Inferior parietal cortex (tissue), 1 donor: ENCODE measurements around the gene ABCD3.

ENCODE experiments used
- DNase-seq: peaks from one replicate; pipeline ENCODE4 v3.0.0-alpha.2; 2016; ENCODE audit errors: extremely low spot score

ABCD3 gene

GRCh38 chr1:94526152-94526980, 108.2 kb downstream of the ABCD3 start:
- DNase-seq: no peak

- DNase-seq: no peak
These were observed 109.3 kb downstream of the ABCD3 start for GRCh38 chr1:94527447-94528031.

GRCh38 chr1:94528299-94528698, 110.1 kb downstream of the ABCD3 start:
- peak; percentile 53 for DNase-seq

- no peak for DNase-seq
These were observed 110.6 kb downstream of the ABCD3 start for GRCh38 chr1:94528826-94529225.

GRCh38 chr1:94529416-94529815, 111.2 kb downstream of the ABCD3 start:
- no peak for DNase-seq

GRCh38 chr1:94530373-94530878, 112.2 kb downstream of the ABCD3 start:
- DNase-seq: no peak

- DNase-seq: no peak
These were observed 113.5 kb downstream of the ABCD3 start for GRCh38 chr1:94531664-94532063.

GRCh38 chr1:94532077-94532476, 113.9 kb downstream of the ABCD3 start:
- no peak for DNase-seq

- DNase-seq: no peak
These were observed 116.9 kb downstream of the ABCD3 start for GRCh38 chr1:94535095-94535494.

GRCh38 chr1:94535879-94536278, 117.7 kb downstream of the ABCD3 start:
- DNase-seq: no peak

GRCh38 chr1:94537254-94537653, 119.1 kb downstream of the ABCD3 start:
- DNase-seq: no peak

GRCh38 chr1:94538243-94538827, 120.1 kb downstream of the ABCD3 start:
- DNase-seq: no peak

GRCh38 chr1:94539496-94539895, 121.3 kb downstream of the ABCD3 start:
- DNase-seq: no peak

- no peak for DNase-seq
These were observed 122.5 kb downstream of the ABCD3 start for GRCh38 chr1:94540440-94541245.

- no peak for DNase-seq
These were observed 123.3 kb downstream of the ABCD3 start, which contains the start of gene F3 for GRCh38 chr1:94541246-94542087. Gene F3, minus strand, starts transcription at chr1:94541759. Its CDS starts 123 bp downstream, at chr1:94541636.

GRCh38 chr1:94542088-94542870, 124.1 kb downstream of the ABCD3 start:
- no peak for DNase-seq

GRCh38 chr1:94543001-94543400, 124.8 kb downstream of the ABCD3 start:
- no peak for DNase-seq

GRCh38 chr1:94543893-94544635, 125.9 kb downstream of the ABCD3 start:
- DNase-seq: no peak

GRCh38 chr1:94544706-94545490, 126.7 kb downstream of the ABCD3 start:
- no peak for DNase-seq
